Smooth muscle cell of bladder (primary cell): Measurements from ENCODE around the gene LYPD8. TPM values are rescaled to one million over a fixed set of nuclear protein-coding genes. Genes with fewer than 3 reads are reported as not detected.

Source experiments
- total RNA-seq: library from RNA; depleted of rRNA; stranded (reverse); fragments of >200 nt; gene quantifications from 2 replicates; pipeline ENCODE4 v1.2.3, GENCODE V29; 2014

The LYPD8 gene, protein sequence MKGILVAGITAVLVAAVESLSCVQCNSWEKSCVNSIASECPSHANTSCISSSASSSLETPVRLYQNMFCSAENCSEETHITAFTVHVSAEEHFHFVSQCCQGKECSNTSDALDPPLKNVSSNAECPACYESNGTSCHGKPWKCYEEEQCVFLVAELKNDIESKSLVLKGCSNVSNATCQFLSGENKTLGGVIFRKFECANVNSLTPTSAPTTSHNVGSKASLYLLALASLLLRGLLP
- 0.14 TPM in 1 of 2 replicates, not detected in the other for total RNA-seq

GRCh38 chr1:248755517-248755916 lies at the start of gene LYPD8:
TSS of gene LYPD8 (minus strand) at chr1:248755759. CDS start at chr1:248751081, 4,678 bp downstream.

DNA sequence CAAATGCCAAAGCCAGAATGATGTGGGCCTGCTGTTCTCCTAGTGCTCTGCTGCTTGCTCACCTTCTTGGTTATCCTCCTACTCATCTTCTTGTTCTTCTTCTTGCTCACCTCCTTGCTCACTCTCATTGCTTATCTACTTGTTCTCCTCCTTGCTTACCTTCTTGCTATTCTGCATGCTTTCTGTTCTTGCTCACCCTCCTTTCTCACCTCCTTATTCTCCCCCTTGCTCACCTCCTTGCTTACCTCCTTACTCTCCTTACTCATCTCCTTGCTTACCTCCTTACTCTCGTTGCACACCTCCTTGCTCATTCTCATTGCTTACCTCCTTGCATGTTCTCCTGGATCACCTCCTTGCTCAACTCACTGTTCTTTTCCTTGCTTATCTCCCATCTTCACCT lies 52.8 kb downstream of the LYPD8 start, which contains the start of gene OR14I1:
Gene OR14I1, minus strand, starts transcription at position 53 of the 400 bp plus-strand sequence.

Other genes starting within 250 kb of the LYPD8 start
- not detected in 2 replicates for gene OR2G6, start 247.7 kb downstream of the LYPD8 start, total RNA-seq
- not detected in 2 replicates for gene OR2T29, start 193.0 kb downstream of the LYPD8 start, total RNA-seq
- gene OR2T34, start 181.0 kb downstream of the LYPD8 start, total RNA-seq, result not detected in 2 replicates
- gene OR2T10, start 158.1 kb downstream of the LYPD8 start, total RNA-seq, result not detected in 2 replicates
- not detected in 2 replicates for gene OR2T11, start 120.7 kb downstream of the LYPD8 start, total RNA-seq
- gene OR2T35, start 110.5 kb downstream of the LYPD8 start, total RNA-seq, result not detected in 2 replicates
- gene OR2T27, start 100.2 kb downstream of the LYPD8 start, total RNA-seq, result not detected in 2 replicates
- gene OR14I1, start 53.0 kb downstream of the LYPD8 start, total RNA-seq, result not detected in 2 replicates
- gene SH3BP5L, start 70.2 kb upstream of the LYPD8 start, total RNA-seq, result 15.2 and 22.4 TPM in 2 replicates
- gene ZNF672, start 82.5 kb upstream of the LYPD8 start, total RNA-seq, result 12.1 and 16.6 TPM in 2 replicates
- gene ZNF692, start 103.3 kb upstream of the LYPD8 start, total RNA-seq, result 7.3 and 15.0 TPM in 2 replicates
- gene PGBD2, start 150.5 kb upstream of the LYPD8 start, total RNA-seq, result 3.4 and 9.8 TPM in 2 replicates